Measurements from ENCODE around the gene SLC2A9.

GRCh38 chr4:10047967-10048366, 26.7 kb upstream of the SLC2A9 start:
- TF ChIP-seq, protein P1, sequence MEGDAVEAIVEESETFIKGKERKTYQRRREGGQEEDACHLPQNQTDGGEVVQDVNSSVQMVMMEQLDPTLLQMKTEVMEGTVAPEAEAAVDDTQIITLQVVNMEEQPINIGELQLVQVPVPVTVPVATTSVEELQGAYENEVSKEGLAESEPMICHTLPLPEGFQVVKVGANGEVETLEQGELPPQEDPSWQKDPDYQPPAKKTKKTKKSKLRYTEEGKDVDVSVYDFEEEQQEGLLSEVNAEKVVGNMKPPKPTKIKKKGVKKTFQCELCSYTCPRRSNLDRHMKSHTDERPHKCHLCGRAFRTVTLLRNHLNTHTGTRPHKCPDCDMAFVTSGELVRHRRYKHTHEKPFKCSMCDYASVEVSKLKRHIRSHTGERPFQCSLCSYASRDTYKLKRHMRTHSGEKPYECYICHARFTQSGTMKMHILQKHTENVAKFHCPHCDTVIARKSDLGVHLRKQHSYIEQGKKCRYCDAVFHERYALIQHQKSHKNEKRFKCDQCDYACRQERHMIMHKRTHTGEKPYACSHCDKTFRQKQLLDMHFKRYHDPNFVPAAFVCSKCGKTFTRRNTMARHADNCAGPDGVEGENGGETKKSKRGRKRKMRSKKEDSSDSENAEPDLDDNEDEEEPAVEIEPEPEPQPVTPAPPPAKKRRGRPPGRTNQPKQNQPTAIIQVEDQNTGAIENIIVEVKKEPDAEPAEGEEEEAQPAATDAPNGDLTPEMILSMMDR (IDR thresholded peaks at IDR 0.05) = no peak
- TF ChIP-seq POLR2AphosphoS5 (IDR thresholded peaks at IDR 0.05) = no peak
